Measurements from ENCODE around the gene ZNF85.
"Not testable (repeated sequence)": the region's sequence is repeated elsewhere in the genome, so short reads cannot be mapped to it uniquely, and the experiment has no call there.

- TF ChIP-seq CTCF (IDR thresholded peaks at IDR 0.05; ENCODE audit: insufficient read depth, low read length); POLR2AphosphoS5 (IDR thresholded peaks at IDR 0.05; ENCODE audit: low read depth); REST (IDR thresholded peaks at IDR 0.05; ENCODE audit: insufficient replicate concordance, low read depth): not testable (repeated sequence)
These were observed 29.6 kb downstream of the ZNF85 start for GRCh38 chr19:20952561-20953095.

Data from HL-60 (cell line).